Globus pallidus (tissue), 1 donor: Measurements from ENCODE around the gene ATP6V0D1.
"Not testable (repeated sequence)": the region's sequence is repeated elsewhere in the genome, so short reads cannot be mapped to it uniquely, and the experiment has no call there.

Source experiments
- DNase-seq: peaks from one replicate; pipeline ENCODE4 v3.0.0-alpha.2; 2015; ENCODE audit warnings: low spot score

ATP6V0D1 gene

DNA sequence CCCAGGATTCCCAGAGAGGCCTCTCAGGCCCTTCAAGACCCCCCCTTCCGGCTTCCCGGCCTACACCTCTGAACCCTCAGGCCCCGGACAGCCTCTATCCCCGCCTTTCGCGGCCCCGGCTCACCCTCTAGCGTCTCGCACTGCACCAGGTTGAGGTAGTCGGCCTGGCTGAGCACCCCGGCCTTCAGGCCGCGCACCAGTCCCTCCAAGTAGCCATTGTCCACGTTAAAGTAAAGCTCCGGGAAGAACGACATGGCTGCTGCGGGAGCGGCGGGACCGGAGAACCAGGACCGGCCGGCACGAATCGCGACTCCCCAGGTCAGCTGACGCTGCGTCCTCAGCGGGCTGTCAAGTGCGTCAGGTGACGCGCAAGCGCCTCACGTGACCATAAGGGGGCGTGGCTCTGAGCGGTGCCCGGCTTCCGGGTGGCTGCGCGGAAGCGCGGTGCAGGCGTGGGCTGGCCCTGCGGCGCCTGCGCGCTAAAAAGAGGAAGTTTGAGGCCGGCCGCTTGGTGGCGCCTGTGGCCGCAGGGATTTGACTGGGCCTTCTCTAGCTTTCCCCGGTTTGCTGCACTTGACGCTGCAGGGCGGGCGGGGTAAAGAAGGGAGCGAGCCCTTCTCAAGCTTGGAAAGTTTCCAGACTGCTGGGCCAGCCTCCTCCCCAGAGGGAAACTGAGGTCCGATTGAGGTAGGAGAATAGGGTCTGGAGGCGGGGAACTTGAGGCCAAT is at the start of gene ATP6V0D1:
TSS of gene ATP6V0D1 (minus strand) at position 325 of the 728 bp plus-strand sequence. CDS start at position 254, 71 bp downstream.
- peak; percentile 98 for DNase-seq

DNA sequence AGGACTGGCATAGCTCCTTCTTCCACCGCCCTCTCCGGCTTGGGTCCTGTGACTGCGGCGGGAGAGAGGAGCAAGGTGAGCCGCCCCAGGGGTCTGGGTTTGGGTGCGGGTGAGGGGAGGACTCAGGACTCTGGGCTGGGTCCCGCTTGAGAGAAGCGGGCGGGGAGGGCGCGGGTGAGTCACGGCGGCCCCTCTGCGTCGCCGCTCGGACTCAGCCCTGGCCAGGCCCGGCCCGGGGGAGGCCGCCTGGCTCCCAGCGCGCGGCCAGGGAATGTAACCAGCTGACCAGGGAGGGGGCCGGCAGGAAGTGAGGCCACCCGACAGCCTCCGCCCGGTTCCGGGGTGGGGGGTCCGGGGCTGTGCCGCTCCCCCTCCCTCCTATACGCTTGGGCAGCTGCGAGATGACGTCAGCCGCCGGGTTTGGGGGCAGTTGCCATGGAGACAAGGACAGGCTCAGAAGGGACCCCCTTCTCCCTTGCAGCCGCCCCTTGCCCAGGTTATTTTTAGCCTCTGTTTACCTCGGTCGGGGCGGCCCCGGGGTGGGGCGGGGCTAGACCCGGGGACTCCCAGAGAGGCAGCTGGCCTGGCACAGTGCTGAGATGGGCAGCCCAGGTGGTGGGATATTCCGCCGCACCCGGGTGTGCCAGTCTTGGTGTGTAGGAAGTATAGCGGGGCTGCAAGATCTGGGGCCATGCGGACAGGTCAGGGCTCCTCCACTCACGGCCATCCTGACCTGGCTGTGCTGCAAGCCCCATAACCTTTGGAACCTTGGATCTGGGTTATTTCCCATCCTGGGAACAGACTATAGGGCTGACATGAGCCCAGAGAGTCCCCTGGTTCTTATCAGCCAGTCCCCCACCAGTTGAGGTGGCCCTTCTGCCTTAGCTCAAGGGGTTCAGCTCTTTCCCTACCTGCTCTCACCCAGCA is 49.3 kb upstream of the ATP6V0D1 start:
- peak; percentile 49 for DNase-seq

DNA sequence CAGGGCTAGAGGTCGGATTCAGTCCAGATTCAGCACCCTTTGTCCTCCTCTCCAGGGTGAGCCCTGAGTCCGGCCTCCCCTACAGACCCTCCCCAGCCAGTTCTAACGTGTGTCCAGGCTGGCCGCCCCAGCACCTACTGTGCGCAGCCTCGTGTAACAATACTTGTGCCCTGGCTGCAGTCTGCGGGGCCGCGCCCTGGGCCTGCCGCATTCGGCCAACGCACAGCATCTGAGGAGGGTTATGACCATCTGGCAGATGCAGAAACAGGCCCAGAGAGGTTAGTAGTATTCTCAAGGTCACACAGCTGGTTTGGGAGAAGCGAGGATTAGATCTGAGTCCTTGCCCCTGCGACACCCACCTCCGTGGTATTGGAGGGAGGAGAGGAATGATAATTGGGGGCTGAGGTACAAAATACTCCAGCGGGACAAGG is 48.6 kb upstream of the ATP6V0D1 start:
- DNase-seq, result peak; percentile 20

DNA sequence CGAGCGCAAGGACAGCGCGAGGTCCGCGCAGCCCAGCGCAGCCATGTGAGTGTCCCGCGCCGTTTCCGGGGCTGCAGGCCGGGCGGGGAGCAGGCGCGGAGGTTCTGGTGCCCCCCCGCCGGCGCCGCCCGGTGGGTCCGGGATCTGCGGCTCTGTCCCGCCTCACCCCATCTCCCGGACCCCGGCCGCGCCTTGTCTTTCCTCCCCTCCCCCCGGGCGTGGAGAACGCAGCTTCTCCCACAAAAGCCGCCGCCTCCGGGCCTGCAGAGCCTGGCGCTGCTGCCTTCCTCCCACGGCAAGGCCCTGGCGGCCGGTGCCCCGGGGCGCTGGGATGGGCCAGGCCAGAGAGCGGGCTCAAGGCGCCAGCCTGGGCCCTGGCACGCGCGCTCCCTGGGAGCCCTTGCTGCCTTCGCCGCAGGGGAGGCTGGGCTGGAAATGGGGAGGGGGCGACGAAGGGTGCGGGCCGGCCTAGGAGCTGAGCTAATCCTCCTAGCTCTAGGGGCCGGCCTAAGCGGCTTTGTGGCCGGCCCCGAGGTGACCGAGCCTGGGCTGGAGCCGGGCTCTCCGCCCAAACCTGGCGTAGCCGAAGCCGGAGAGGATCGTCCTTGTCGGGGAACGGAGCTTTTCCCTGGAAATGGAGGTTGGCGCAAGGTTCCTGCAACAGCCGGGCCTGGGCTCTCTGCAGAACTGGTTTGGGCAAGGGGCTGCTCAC is 48.1 kb upstream of the ATP6V0D1 start:
- peak; percentile 12 for DNase-seq

DNA sequence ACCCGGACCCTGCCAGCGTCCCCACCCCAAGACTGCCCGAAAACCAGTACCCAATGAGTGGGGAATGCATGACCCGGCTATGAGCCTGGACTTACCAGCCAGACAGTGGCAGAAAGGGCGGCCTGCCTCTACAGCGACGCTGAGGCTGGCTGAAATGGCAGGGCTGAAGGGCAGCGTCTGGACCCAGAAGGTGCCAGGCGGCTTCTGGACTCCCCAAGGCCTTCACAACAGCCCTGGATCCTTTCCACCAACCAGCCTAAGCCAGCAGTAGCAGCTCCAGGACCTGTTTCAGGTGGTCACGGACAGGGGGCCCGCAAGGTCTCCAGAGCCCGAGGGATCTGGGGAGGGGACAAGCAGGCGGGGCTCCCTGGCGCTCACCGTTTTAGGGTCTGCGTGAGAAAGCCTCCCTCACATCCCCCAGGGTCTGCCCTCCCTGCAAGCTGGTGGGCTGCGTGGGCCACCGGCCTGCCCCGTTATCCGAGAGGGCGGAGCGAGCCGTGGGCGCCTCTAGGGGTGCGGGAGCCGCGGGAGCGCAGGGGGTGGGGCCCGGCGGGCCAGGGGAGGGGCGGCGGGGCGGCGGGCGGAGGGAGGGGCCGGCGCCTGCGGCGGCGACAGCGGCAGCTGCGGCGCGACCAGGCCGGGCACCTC is 47.4 kb upstream of the ATP6V0D1 start, which contains the start of gene RIPOR1:
TSS of gene RIPOR1 (plus strand) at position 608 of the 648 bp plus-strand sequence. CDS start 9,618 bp downstream, outside the sequence.
- DNase-seq, result peak; percentile 57

DNA sequence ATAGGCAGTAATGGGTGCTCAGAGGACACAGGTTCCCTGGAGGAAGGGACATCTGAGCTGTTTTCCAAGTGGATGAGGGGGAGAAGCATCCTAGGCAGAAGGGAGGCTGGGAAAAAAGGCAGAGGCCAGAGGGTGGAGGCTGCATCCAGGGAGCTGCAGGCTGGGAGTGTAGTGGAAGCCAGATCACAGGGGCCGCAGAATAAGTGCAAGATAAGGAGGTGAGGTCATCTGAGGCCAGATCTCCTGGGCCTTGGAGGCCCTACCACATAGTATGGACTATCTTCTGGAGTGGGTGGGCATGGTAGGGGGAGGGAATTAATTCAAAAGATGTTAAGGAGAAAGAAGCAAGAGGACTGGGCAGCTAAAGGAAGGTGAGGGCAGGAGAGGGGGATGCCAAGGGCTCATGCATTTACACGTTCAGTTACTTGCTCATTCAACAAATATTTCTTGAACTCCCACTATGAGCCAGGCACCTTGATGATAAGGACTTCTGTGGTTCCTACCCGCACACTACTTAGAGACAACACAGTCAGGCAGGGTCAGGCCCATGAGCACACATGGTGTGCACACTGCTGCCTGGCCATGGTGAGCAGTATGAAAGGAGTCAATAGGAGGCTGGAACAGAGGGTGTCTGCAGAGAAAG is 45.3 kb upstream of the ATP6V0D1 start:
- DNase-seq, result no peak

DNA sequence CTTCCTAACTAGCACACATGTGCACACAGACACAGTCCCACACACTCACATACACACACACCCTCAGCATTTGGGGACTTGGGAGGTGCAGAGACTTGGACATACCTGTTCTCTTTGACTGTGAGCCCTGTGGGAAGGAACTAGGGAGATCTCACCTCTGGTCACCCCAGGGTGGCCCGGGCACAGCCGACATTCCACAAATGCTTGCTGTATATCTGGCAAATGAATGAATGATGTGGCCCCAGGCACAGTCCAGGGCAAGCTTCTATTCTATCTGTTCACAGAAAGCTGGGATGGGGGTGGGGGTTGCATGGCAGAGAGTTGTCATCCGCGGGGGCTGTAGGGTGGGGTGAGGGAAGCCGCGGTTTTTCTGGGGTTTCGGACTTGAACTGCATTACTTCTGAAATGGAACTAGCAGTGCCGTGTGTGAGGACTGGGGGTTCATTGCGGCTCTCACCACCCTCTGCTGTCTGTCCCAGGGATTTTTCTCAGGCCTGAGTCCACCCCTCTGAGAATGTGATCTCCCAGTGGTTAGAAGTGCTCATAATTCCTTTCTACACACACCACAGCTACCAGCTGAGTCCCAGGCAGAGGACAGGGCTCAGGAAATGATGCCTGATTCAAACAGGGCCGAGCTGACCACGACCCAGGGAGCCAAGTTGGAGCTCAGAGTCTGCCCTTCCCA is 44.4 kb upstream of the ATP6V0D1 start:
- no peak for DNase-seq

DNA sequence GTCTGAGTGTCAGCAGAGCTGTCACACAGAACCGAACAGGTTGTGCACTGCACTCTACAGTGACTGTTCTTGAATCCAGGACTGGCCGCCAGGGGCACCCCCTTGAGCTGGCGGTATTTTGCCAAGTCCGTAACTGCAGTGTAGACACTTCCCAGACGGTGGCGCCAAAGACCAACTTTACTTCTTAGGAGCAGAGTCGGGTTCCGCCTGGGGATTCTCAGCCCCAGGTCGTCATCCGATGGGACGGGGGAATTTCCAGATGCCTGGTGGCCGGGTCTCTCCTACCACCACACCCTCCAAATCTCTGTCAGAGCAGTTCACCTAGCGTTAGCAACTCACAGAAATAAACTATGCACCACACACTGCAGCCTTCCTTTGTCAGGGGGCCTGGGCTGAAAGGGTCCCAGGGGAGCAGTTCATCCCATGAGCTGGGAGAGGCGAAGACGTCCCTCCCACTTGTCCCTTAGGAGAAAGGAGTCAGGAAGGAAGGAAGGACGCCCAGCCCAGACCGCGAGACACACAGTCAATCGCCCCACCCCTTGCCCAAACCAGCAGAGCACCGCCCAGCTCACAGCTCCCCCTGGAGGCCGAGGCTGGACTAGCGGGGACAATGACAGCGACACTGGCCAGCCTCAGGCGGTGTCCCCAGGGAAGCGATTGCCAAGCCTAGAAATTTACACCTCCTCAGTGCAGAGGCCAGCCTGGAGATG is 40.3 kb upstream of the ATP6V0D1 start:
- peak; percentile 92 for DNase-seq

DNA sequence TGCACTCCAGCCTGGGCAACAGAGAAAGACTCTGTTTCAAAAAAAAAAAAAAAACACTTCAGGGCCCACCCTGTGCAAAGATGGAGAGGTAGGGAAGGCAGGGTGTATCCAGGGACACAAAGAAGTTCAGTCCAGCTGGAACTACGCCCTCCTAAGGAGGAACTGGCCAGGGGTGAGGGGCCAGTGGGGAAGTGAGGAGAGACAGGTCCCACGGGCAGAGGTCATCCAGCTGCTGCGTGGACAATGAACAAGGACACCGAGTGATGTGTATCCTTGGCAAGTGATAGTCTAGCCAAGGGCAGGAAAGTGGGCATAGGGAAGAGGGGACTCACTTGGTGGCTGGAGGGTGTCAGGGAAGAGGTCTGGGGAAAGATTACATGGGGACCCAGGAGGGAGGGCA is 38.3 kb upstream of the ATP6V0D1 start:
- no peak for DNase-seq

DNA sequence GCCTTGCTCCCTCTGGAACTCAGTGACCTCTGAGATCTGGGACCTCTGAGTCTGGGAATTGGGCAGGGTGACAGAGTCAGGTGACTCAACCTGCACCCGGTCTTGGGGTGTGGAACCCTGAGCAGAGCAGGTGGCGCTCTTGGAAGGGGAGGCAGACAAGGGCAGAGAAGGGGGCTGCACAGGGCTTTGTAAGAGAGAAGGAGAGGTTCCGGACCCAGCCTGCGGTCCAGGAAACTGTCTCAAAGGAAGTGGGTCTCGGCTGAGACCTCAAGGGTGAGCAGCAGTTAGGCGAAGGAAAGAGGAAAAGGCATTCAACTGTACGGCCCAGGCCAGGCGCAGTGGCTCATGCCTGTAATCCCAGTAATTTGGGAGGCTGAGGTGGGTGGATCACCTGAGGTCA is 37.7 kb upstream of the ATP6V0D1 start:
- no peak for DNase-seq

DNA sequence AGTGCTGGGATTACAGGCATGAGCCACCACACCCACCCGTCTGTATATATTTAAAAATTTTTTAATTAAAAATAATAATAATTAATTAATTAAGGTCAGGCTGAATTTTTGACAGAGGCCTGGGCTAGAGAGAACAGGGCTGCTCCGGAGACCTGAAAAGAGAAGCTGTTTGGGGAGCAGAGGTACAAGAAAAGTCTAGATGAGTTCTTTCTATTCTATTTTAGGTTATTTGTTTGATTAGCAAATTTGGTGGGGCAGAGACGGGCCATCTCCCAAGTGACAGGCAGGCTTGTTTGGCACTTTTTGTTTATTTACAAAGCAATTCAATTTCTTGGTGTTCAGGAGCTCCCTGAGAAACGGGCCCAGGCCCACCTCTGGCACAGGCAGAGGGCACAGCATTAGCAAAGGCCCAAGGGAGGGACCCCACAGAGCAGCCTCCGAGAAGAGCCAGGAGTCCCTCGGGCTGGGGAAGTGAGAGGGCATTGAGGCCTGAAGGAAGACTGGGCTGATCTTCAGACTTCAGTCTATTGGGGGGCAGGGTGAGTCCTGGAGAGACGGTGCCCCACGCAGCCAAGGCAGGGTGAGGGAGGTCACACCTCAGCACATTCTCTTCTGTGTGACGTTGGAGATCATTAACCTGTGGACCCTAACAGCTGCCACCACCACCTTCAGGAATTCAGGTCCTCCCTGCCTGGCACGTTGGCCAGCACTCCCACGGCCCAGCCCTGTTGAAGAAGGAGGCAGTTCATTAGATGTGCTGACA is 36.9 kb upstream of the ATP6V0D1 start:
- DNase-seq, result no peak

DNA sequence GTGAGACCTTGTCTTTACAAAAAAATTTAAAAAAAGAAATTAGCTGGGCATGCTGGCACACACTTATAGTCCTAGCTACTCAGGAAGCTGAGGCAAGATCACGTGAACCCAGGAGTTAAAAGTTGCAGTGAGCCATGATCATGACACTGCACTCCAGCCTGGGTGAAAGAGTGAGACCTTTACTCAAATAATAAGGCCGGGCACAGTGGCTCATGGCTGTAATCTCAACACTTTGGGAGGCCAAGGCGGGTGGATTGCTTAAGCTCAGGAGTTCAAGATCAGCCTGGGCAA is 36.1 kb upstream of the ATP6V0D1 start:
- no peak for DNase-seq

DNA sequence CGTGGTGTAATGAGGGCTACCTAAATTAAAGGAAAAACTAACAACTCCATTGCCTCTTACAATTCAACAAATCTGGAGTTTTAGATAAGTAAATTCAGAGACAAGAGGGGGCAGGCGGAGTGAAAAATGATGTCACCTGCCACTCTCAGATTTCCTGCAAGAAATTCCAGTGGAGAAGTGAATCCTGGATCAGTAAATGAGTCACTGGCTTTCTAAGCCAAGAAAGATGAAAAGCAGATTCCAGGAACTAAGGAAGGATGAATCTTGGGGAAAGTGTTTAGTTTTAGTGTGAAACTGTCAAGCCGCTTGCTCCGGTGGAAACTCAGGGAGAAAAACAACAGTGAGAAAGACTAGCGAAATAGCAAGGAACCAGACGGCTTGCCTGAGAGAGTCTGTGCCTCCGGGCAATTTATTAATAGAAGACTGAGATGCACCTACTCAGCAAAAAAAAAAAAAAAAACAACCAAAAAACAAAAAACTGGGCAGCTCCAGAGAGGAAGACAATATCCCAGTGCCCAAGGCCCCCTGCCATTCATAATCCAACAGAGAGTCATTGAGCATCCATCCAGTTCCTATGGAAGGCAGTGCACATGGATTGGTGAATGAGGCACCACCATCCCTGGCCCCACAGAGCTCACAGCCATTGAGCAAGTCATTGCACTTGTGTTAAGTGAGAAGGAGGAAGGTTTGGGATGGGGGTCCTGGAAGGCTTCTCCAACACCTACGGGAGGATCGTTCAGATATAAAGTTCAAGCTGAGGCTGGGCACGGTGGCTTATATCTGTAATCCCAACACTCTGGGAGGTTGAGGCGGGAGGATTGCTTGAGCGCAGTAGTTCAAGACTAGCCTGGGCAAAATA is 35.6 kb upstream of the ATP6V0D1 start:
- no peak for DNase-seq

DNA sequence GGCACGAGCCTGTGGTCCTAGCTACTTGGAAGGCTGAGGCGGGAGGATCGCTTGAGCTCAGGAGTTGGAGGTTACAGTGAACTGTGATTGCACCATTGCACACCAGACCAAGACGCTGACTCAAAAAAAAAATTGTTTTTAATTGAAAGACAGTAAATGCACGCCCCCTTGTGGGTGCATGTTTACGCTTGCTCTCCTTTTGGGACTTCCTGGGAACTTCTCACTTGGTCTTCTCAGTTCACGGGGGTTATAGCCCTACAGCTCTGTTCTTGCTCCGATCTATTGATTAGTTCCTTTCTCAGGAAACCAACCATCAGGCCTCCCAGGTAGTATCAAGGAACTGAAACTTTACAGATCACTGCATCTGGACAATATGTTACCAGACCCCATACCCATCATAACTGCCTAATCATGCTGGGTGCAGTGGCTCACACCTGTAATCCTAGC is 33.4 kb upstream of the ATP6V0D1 start:
- DNase-seq, result peak; percentile 64

DNA sequence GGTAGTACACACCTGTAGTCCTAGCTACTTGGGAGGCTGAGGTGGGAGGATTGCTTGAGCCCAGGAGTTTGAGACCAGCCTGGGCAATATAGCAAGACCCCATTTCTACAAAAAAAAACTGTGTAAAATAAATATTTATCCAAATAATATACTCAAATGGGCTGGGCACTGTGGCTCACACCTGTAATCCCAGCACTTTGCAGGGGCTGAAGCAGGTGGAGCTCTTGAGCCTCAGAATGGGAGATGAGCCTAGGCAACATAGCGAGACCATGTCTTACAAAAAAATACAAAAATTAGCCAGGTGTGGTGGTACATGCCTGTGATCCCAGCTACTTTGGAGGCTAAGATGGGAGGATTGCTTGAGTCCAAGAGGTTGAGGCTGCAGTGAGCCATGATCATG is 32.9 kb upstream of the ATP6V0D1 start:
- not testable (repeated sequence) for DNase-seq

DNA sequence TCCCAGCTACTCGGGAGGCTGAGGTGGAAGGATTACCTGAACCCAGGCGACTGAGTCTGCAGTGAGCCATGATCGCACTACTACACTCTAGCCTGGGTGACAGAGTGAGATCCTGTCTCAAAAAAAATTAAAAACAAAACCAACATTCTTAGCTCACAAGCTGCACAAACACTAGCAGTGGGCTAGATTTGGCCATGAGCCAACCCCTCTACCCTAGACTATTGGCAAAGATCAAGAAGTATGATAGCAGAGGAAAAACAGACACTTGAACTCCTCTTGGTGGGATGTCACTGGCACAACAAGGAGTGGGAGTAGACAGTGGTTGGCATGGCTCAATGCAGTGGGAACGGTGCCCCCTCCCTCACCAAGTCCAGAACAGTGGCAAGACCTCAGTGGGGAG is 28.1 kb upstream of the ATP6V0D1 start:
- DNase-seq, result no peak

DNA sequence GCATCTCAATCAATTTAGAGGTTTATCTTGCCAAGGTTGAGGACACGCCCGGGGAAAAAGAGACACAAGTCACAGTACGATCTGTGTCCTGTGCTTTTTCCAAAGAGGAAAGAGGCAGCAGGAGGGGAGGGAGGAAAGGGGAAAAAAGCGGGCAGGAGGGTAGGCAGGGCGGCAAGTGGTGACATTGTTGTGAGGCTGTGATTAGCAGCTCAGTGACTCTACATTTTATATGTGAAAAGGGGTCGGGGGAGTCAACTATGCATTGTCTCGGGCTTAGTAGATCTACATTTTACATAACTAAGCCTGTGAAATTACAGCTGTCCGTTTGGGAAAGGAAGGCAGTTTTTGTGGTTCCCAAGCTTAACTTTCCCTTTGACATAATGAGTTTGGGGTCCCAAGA is 25.5 kb upstream of the ATP6V0D1 start:
- DNase-seq, result no peak
